ENCODE results near the gene TNRC6C.

TNRC6C gene

DNA sequence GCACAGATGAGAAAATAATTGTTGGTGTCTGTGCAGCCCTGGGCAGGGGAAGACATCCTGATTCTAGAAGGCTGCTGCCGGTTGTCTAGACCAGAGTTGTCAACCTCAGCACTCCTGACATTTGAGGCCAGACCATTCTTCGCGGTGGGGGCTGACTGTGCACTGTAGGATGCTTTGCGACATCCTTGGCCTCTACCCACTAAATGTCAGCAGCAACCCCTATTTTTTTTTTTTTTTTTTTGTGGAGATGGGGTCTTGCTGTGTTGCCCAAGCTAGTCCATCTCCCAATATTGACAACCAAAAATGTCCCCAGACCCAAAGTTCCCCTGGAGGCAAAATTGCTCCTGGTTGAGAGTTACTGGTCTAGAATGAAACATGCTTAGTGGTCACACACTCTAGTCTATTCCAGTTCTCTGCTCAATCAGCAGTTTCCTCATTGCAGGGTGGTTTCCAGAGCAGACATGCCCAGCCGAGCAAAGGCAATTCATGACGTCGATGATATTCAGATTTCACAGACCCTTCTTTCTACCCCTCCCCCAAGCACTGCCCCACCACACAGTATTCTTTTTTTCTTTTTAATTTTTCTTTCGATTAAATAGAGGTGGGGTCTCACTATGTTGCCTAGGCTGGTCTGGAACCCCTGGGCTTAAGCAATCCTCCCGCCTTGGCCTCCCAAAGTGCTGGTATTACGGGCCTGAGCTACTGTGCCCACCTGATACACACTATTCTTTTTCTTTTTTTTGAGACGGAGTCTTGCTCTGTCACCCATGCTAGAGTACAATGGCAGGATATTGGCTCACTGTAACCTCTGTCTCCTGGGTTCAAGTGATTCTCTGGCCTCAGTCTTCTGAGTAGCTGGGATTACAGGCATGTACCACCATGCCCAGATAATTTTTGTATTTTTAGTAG lies 196.7 kb downstream of the TNRC6C start:
- no peak for TF ChIP-seq ZNF274 (IDR thresholded peaks at IDR 0.05; ENCODE audit: low read depth, low read length)
- no peak overlapping the region; the same call in 1 of the 2 replicates for H3K4me3 ChIP-seq (ENCODE audit: low read length)
